Measurements from ENCODE around the gene SPTAN1.

DNA sequence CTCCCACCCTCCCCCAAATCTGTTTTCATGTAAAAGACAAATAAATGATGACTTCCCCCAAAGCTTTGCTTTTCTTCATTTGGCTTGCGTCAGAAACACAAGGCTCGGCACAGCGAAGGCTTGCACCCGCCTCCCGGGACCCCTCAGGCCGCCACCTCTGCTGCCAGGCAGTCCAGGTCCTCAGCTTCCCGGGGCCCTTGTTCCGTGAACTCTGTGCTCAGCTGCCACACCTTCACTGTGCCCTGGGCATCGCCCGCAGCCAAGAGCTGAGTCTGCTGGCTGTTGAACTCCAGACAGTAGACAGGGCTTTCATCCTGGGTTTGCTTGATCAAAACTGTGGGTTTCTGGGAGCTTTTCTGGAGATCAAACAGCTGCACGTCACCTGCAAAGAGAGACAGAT is 81.2 kb downstream of the SPTAN1 start:
- TF ChIP-seq ZFP30 (CRISPR knock-in tag; IDR thresholded peaks at IDR 0.05) (no peak), ZC3H10 (CRISPR knock-in tag; IDR thresholded peaks at IDR 0.05) (no peak), OSR1 (CRISPR knock-in tag; IDR thresholded peaks at IDR 0.05) (no peak), ZNF8 (CRISPR knock-in tag; IDR thresholded peaks at IDR 0.05) (no peak)
- TF ChIP-seq, protein P1, sequence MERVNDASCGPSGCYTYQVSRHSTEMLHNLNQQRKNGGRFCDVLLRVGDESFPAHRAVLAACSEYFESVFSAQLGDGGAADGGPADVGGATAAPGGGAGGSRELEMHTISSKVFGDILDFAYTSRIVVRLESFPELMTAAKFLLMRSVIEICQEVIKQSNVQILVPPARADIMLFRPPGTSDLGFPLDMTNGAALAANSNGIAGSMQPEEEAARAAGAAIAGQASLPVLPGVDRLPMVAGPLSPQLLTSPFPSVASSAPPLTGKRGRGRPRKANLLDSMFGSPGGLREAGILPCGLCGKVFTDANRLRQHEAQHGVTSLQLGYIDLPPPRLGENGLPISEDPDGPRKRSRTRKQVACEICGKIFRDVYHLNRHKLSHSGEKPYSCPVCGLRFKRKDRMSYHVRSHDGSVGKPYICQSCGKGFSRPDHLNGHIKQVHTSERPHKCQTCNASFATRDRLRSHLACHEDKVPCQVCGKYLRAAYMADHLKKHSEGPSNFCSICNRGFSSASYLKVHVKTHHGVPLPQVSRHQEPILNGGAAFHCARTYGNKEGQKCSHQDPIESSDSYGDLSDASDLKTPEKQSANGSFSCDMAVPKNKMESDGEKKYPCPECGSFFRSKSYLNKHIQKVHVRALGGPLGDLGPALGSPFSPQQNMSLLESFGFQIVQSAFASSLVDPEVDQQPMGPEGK (CRISPR knock-in tag; IDR thresholded peaks at IDR 0.05; ENCODE audit: borderline replicate concordance): no peak

Data from SK-N-SH treated with all-trans-retinoic acid at 6 μM for 48 hours (cell line).